ENCODE results near the gene BICDL2. TPM values are rescaled to one million over a fixed set of nuclear protein-coding genes. Genes with fewer than 3 reads are reported as not detected.
A peak's percentile ranks its signal among the peaks of the same experiment; 100 is the strongest.

BICDL2 gene
- total and polyA plus RNA-seq, 2 of the 8 experiments (the other 6 are each of a cell fraction or from before 2014, with no cell fraction given): 7.3 to 15.9 TPM

- Histone ChIP-seq H3K4me3 (ENCODE audit: extremely low read depth in 1 of 4, insufficient read depth in 2 of 4, low read depth in 3 of 4, low read length in 4 of 4) (peak overlapping the region in 1 of 4 experiments; percentile 58; a peak in 1 of 8 replicates), H3K4me1 (replicated peaks in 1 of 4; ENCODE audit: control insufficient read depth in 3 of 4, insufficient read depth in 4 of 4, low read length in 3 of 4) (peaks cover 14 to 59% (median 48%) of the 10 kb centered on the region in 4 experiments), H3K23ac (ENCODE audit: insufficient read length) (no peak overlapping the region), H4K91ac (replicated peaks; ENCODE audit: insufficient read length, low read length) (peak overlapping the region; percentile 93), H3K9ac (replicated peaks in 1 of 4; ENCODE audit: extremely low read depth in 1 of 4, low read depth in 3 of 4, low read length in 3 of 4) (no peak overlapping the region), H2AK5ac (ENCODE audit: low read depth, low read length) (peak overlapping the region; percentile 69; the same call in 1 of the 2 replicates), H3K9me3 (ENCODE audit: insufficient read depth in 2 of 2, low read depth in 1 of 2, low read length in 1 of 2) (no peaks in the 10 kb centered on the region), H2AFZ (ENCODE audit: low read length) (no peak overlapping the region), H4K8ac (ENCODE audit: extremely low read depth, insufficient read depth, low read length) (peak overlapping the region; percentile 58; the same call in 1 of the 2 replicates), H2BK12ac (ENCODE audit: low read depth, low read length) (peak overlapping the region; percentile 98), H3K27me3 (replicated peaks in 1 of 4; ENCODE audit: control insufficient read depth in 3 of 4, extremely low read depth in 1 of 4, insufficient read depth in 3 of 4, low read length in 3 of 4) (no peaks in the 10 kb centered on the region; a peak in 1 of 7 replicates), H3K23me2 (ENCODE audit: low read depth, low read length) (peaks cover 26% of the 10 kb centered on the region), H2BK120ac (replicated peaks; ENCODE audit: low read depth, low read length) (peak overlapping the region; percentile 87), H2BK15ac (ENCODE audit: low read length) (peak overlapping the region; percentile 98), H2BK5ac (ENCODE audit: low read depth, low read length) (peak overlapping the region; percentile 77; the same call in 1 of the 2 replicates), H3K4ac (replicated peaks; ENCODE audit: insufficient read length, low read depth, low read length) (peak overlapping the region; percentile 74), H3K27ac (ENCODE audit: low read depth, low read length) (no peak overlapping the region), H4K20me1 (replicated peaks in 1 of 2; ENCODE audit: control insufficient read depth in 1 of 2, insufficient read depth in 2 of 2, low read length in 2 of 2) (peaks cover 16 to 32% of the 10 kb centered on the region in 2 experiments), H3K14ac (ENCODE audit: insufficient read length) (no peak overlapping the region), H3K36me3 (ENCODE audit: control insufficient read depth in 2 of 4, insufficient read depth in 4 of 4, low read length in 3 of 4) (peaks cover 6 to 20% (median 12%) of the 10 kb centered on the region in 4 experiments; a peak in 7 of 8 replicates), H3K79me2 (ENCODE audit: control insufficient read depth in 1 of 2, insufficient read depth in 2 of 2, low read length in 2 of 2) (peaks cover 11 to 28% of the 10 kb centered on the region in 2 experiments), H3K18ac (ENCODE audit: extremely low read depth, low read length) (peak overlapping the region; percentile 98), H4K5ac (ENCODE audit: insufficient read length, low read depth, low read length) (no peak overlapping the region), H3K56ac (replicated peaks; ENCODE audit: insufficient read length, low read depth, low read length) (no peak overlapping the region), H3K79me1 (ENCODE audit: low read depth, low read length) (peaks cover 11% of the 10 kb centered on the region; the same call in 1 of the 2 replicates), H2BK20ac (ENCODE audit: low read length) (peak overlapping the region; percentile 92; the same call in 1 of the 2 replicates), H3K4me2 (ENCODE audit: insufficient read depth in 1 of 2, low read depth in 2 of 2, low read length in 2 of 2) (peak overlapping the region; percentile 80)
- DNase-seq (ENCODE audit: low read depth in 1 of 2, low spot score in 2 of 2) (no peak), FAIRE-seq (no peak)
- ChIA-PET POLR2A (ENCODE audit: partially characterized antibody) (interaction anchor here (0.7 to 35.7 kb wide), 14 partner anchors 3 to 116 kb away, joined by 3 to 1808 read pairs (median 4); partner anchors contain the start of genes BICDL2, CLDN6, CLDN9 and HCFC1R1), CTCF (ENCODE audit: partially characterized antibody) (interaction anchor here (1.2 to 17.3 kb wide), 6 partner anchors 10 to 30 kb away, joined by 4 to 639 read pairs (median 17); partner anchors contain the start of genes BICDL2, CLDN6, HCFC1R1 and THOC6)
- 62% methylated on average over 22 of the region's 27 CpGs; no CpG with 5 or more reads in 1 of the 2 experiments for WGBS, 2 experiments (ENCODE audit: extremely low coverage in 1 of 2, insufficient coverage in 1 of 2, insufficient read length in 1 of 2, insufficient replicate concordance in 2 of 2, low coverage in 1 of 2, low lambda C conversion rate in 2 of 2, missing lambda C conversion rate in 1 of 2)
- no peak for TF ChIP-seq ZNF274 (IDR thresholded peaks at IDR 0.05; ENCODE audit: borderline replicate concordance, extremely low read depth, low read length)
- TF ChIP-seq ATF3 (IDR thresholded peaks at IDR 0.05; ENCODE audit: insufficient read depth, low read depth, low read length): no peak
- TF ChIP-seq CTBP2 (IDR thresholded peaks at IDR 0.05; ENCODE audit: borderline replicate concordance, insufficient read depth, insufficient read length, low read length): no peak
- no peak for TF ChIP-seq E2F6 (IDR thresholded peaks at IDR 0.05)
- no peak for TF ChIP-seq EZH2 (IDR thresholded peaks at IDR 0.05; ENCODE audit: low read depth, low read length, severe bottlenecking)
- TF ChIP-seq BRCA1 (IDR thresholded peaks at IDR 0.05; ENCODE audit: low read depth, low read length): no peak
- TF ChIP-seq KDM1A (IDR thresholded peaks at IDR 0.05; ENCODE audit: borderline replicate concordance, low read length): no peak
- peak in 1 of 2 experiments; percentile 48; a peak in 1 of 3 replicates for TF ChIP-seq POLR2A (IDR thresholded peaks at IDR 0.05; ENCODE audit: control extremely low read depth in 1 of 2, low read depth in 2 of 2, low read length in 2 of 2)
- TF ChIP-seq MAX (IDR thresholded peaks at IDR 0.05): peak; percentile 49
- TF ChIP-seq SRF (IDR thresholded peaks at IDR 0.05; ENCODE audit: low read depth, low read length): no peak
- TF ChIP-seq CBX5 (IDR thresholded peaks at IDR 0.05; ENCODE audit: low read depth, low read length): no peak
These were observed 23.2 kb downstream of the BICDL2 start for GRCh38 chr16:3013491-3013951.

Measured in H1 (cell line).